ENCODE results near the gene TMED10.

DNA sequence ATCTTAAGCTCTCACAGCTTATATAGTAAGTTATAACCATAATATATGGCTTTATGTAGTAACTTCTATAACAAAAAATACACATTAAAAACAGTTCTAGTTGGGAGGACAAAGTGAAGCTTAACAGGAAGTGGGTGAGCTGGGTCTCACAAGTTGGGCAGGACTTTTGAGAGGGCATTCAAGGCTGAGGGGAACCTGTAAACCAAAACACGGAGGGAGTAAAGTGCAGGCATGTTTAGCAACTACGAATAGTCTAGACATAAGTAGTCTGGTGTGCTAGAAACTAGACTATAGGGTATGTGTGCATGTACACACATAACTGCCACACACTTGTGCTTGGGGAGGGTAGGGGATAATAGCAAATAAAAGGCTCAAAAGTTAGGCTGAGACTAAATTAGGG, 35.4 kb downstream of the TMED10 start:
- TF ChIP-seq POLR2A (IDR thresholded peaks at IDR 0.05; ENCODE audit: low read length), result no peak
- TF ChIP-seq GATA1 (IDR thresholded peaks at IDR 0.05; ENCODE audit: low read depth, low read length), result no peak

Data from erythroblast (primary cell).